ENCODE results near the gene DCANP1.

Gene DCANP1

GRCh38 chr5:135465391-135466122, 18.4 kb upstream of the DCANP1 start:
- TF ChIP-seq REST (IDR thresholded peaks at IDR 0.05; ENCODE audit: insufficient read depth in 1 of 2, low read depth in 2 of 2, low read length in 2 of 2) (no peak), FOXP2 (optimal IDR thresholded peaks at IDR 0.05; ENCODE audit: borderline replicate concordance, extremely low read depth, extremely low read length, insufficient read depth) (no peak), SIN3A (IDR thresholded peaks at IDR 0.05; ENCODE audit: borderline replicate concordance, insufficient read depth, low read length) (no peak)

GRCh38 chr5:135462304-135462703, 15.2 kb upstream of the DCANP1 start:
- TF ChIP-seq FOXP2 (optimal IDR thresholded peaks at IDR 0.05; ENCODE audit: borderline replicate concordance, extremely low read depth, extremely low read length, insufficient read depth) (no peak), REST (IDR thresholded peaks at IDR 0.05; ENCODE audit: insufficient read depth in 1 of 2, low read depth in 2 of 2, low read length in 2 of 2) (no peak), TAF1 (IDR thresholded peaks at IDR 0.05; ENCODE audit: borderline replicate concordance, insufficient read depth, low read length) (no peak)

- TF ChIP-seq FOXP2 (optimal IDR thresholded peaks at IDR 0.05; ENCODE audit: borderline replicate concordance, extremely low read depth, extremely low read length, insufficient read depth) (no peak), REST (IDR thresholded peaks at IDR 0.05; ENCODE audit: insufficient read depth in 1 of 2, low read depth in 2 of 2, low read length in 2 of 2) (no peak), POLR2AphosphoS5 (IDR thresholded peaks at IDR 0.05; ENCODE audit: low read depth, low read length) (no peak), TAF1 (IDR thresholded peaks at IDR 0.05; ENCODE audit: borderline replicate concordance, insufficient read depth, low read length) (no peak), SIN3A (IDR thresholded peaks at IDR 0.05; ENCODE audit: borderline replicate concordance, insufficient read depth, low read length) (no peak)
Measured at GRCh38 chr5:135461481-135462151, 14.5 kb upstream of the DCANP1 start.

GRCh38 chr5:135460246-135461033, 13.3 kb upstream of the DCANP1 start:
- no peak for TF ChIP-seq FOXP2 (optimal IDR thresholded peaks at IDR 0.05; ENCODE audit: borderline replicate concordance, extremely low read depth, extremely low read length, insufficient read depth)
- TF ChIP-seq SIN3A (IDR thresholded peaks at IDR 0.05; ENCODE audit: borderline replicate concordance, insufficient read depth, low read length) = no peak
- no peak for TF ChIP-seq REST (IDR thresholded peaks at IDR 0.05; ENCODE audit: insufficient read depth in 1 of 2, low read depth in 2 of 2, low read length in 2 of 2)
- TF ChIP-seq TAF1 (IDR thresholded peaks at IDR 0.05; ENCODE audit: borderline replicate concordance, insufficient read depth, low read length) = no peak
- no peak for TF ChIP-seq POLR2AphosphoS5 (IDR thresholded peaks at IDR 0.05; ENCODE audit: low read depth, low read length)

Data from PFSK-1 (cell line).